ENCODE measurements around the gene RPH3AL.

DNA sequence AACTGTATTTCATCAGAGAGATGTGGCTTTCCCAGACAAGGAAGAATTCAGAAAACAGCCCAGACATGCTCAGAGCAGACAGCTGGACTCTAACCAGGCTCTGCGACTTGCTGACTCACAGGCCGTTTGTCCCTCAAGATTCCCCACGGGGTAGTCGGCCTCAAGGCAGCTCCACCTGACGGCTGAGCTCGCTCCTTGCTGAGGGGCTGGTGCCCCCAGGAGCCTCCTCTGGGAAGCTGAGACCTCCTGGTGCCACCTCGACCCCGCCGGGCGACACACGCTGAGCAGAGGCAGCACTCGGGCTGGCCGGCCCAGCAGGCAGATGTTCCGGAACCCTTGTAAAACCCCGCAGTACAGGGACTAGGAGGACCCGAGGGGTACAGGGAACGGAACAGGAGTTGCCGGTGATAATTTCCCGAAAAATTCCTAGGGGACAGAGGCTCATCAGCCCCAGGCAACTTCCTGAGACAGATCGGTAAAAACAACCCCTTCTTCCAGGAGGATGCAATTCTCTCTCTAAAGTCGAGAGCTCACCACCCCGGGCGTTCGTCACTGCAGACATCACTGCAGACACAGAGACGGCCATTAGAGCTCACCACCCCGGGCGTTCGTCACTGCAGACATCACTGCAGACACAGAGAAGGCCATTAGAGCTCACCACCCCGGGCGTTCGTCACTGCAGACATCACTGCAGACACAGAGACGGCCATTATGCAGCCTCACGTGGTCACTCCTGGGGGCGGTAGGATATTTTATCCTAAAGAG is 19.9 kb downstream of the RPH3AL start:
- TF ChIP-seq BRCA1 (IDR thresholded peaks at IDR 0.05; ENCODE audit: low read depth, low read length) = no peak
- TF ChIP-seq, protein P1, sequence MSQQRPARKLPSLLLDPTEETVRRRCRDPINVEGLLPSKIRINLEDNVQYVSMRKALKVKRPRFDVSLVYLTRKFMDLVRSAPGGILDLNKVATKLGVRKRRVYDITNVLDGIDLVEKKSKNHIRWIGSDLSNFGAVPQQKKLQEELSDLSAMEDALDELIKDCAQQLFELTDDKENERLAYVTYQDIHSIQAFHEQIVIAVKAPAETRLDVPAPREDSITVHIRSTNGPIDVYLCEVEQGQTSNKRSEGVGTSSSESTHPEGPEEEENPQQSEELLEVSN (IDR thresholded peaks at IDR 0.05) = no peak
- no peak for TF ChIP-seq RFX5 (IDR thresholded peaks at IDR 0.05; ENCODE audit: borderline replicate concordance, low read depth, low read length)
- no peak for TF ChIP-seq EGR1 (IDR thresholded peaks at IDR 0.05; ENCODE audit: borderline replicate concordance, low read depth, low read length)
- no peak for TF ChIP-seq POLR2A (IDR thresholded peaks at IDR 0.05; ENCODE audit: control extremely low read depth in 1 of 2, low read depth in 2 of 2, low read length in 2 of 2)
- TF ChIP-seq YY1 (IDR thresholded peaks at IDR 0.05; ENCODE audit: low read depth, low read length) = no peak
- TF ChIP-seq POLR2AphosphoS5 (IDR thresholded peaks at IDR 0.05; ENCODE audit: low read depth, low read length) = no peak
- TF ChIP-seq RNF2 (IDR thresholded peaks at IDR 0.05; ENCODE audit: borderline replicate concordance, low read depth, low read length, missing control alignments, poor library complexity, severe bottlenecking) = no peak

Data from H1 (cell line).